Mammary microvascular endothelial cell (primary cell): ENCODE results near the gene OR2J2. TPM values are rescaled to one million over a fixed set of nuclear protein-coding genes. Genes with fewer than 3 reads are reported as not detected.

ENCODE experiments used
- total RNA-seq: library from RNA; depleted of rRNA; stranded (reverse); fragments of >200 nt; gene quantifications from 2 replicates; pipeline ENCODE4 v1.2.3, GENCODE V29; 2015

Gene OR2J2
- not detected in 2 replicates for total RNA-seq

DNA sequence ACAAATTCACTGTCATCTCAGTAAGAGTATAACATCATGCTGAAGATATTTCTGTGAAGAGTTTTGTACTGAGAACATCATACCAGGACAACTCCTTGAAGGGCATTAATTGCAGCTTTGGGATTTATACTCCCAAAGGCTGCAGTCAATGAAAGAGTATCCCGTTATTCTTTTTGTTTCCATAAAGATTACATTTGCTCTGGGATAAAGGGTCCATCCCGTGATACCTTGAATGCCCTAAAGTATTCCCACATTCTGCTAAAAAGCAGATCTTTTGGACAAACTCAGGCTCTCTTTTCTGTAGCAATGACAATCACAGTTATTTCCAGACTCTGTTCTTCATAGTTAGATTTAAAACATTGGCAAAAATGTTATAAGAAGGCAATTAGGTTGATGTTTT lies at the start of gene OR2J2:
Gene OR2J2 (plus strand): TSS at position 301 of the 400 bp plus-strand sequence. CDS start 2,729 bp downstream, outside the sequence.

Other genes starting within 250 kb of the OR2J2 start
- 52.1 and 55.1 TPM in 2 replicates for gene TRIM27, start 246.9 kb upstream of the OR2J2 start, total RNA-seq
- gene ZNF311, start 165.6 kb upstream of the OR2J2 start, total RNA-seq, result 0.27 and 0.39 TPM in 2 replicates
- not detected in 2 replicates for gene OR2W1, start 125.7 kb upstream of the OR2J2 start, total RNA-seq
- gene OR2B3, start 83.6 kb upstream of the OR2J2 start, total RNA-seq, result not detected in 2 replicates
- gene OR2J1, start 71.4 kb upstream of the OR2J2 start, total RNA-seq, result not detected in 2 replicates
- not detected in 2 replicates for gene OR2J3, start 62.8 kb upstream of the OR2J2 start, total RNA-seq
- gene OR14J1, start 130.8 kb downstream of the OR2J2 start, total RNA-seq, result not detected in 2 replicates
- gene OR5V1, start 198.0 kb downstream of the OR2J2 start, total RNA-seq, result not detected in 2 replicates
- gene OR12D3, start 204.4 kb downstream of the OR2J2 start, total RNA-seq, result not detected in 2 replicates
- gene OR12D2, start 224.7 kb downstream of the OR2J2 start, total RNA-seq, result not detected in 2 replicates
- not detected in 2 replicates for gene OR12D1, start 244.0 kb downstream of the OR2J2 start, total RNA-seq